HCT116 (cell line): ENCODE data around the gene SND1. TPM values are rescaled to one million over a fixed set of nuclear protein-coding genes. Genes with fewer than 3 reads are reported as not detected.

Experiments
- ATAC-seq: fragments of 200-7000 bp; cut with Tn5 transposase; 2 replicates; pipeline ENCODE4 v1.9.1; 2020; ENCODE audit warnings: mild to moderate bottlenecking, moderate library complexity
- BruUV-seq: library from RNA; stranded (reverse); fragments of 400-500 nt; replicated peaks from 2 replicates; lab custom pipeline; 2021; lab: Mats Ljungman, UMichigan
- CTCF ChIA-PET: fragments of 300-600 bp; sonication (Branson Sonifier 250); formaldehyde crosslinking; loops from one replicate; lab custom pipeline; 2021; ENCODE audit warnings: antibody characterized with exemption; lab: Charles Lee
- POLR2A ChIA-PET: fragments of 300-600, 350-600 bp; sonication (Branson Sonifier 250); formaldehyde crosslinking; loops from one replicate; lab custom pipeline; 2021; ENCODE audit warnings: antibody characterized with exemption; lab: Charles Lee
- RAD21 ChIA-PET, 2 experiments: fragments of 300-600 bp; sonication (Branson Sonifier 250); formaldehyde crosslinking; loops; one replicate each; lab custom pipeline; 2023; ENCODE audit warnings: low total read pairs in 2 of 2; ENCODE audit not compliant: uncharacterized antibody in 2 of 2, unreplicated experiment in 2 of 2, low non-redundant PET in 1 of 2; lab: Charles Lee
- DNase-seq: peaks from one replicate; pipeline ENCODE4 v3.0.0-alpha.2; 2010; ENCODE audit warnings: low read depth, low spot score
- H2AFZ ChIP-seq: fragments of 200-600 bp; shearing (Covaris generic), sonication (generic); 2 replicates; pipeline ENCODE4 v1.6.1; 2017; ENCODE audit warnings: low read depth, mixed run types, mixed read lengths, antibody characterized with exemption, low read length; ENCODE audit not compliant: poor library complexity, severe bottlenecking
- H3K27ac ChIP-seq: 2 replicates; pipeline ENCODE4 v1.5.1; 2012; ENCODE audit warnings: low read depth, low read length
- H3K27me3 ChIP-seq: fragments of 200-600 bp; sonication (generic); 2 replicates; pipeline ENCODE4 v1.6.1; 2016; ENCODE audit warnings: mixed run types, low read length, mixed read lengths; ENCODE audit not compliant: insufficient read depth
- H3K36me3 ChIP-seq, 2 experiments: fragments of 200-500 bp in 1 of 2; fragments of 200-600 bp in 1 of 2; sonication (Bioruptor generic) in 1 of 2; sonication (generic) in 1 of 2; 2 replicates each; pipeline versions ENCODE4 v1.5.1 to v1.6.1; 2014 to 2016; ENCODE audit warnings: low read length in 2 of 2, inconsistent platforms in 1 of 2, mixed read lengths in 1 of 2, mixed run types in 1 of 2; ENCODE audit not compliant: insufficient read depth in 2 of 2, control insufficient read depth in 1 of 2
- H3K4me1 ChIP-seq, 2 experiments: fragments of 200-600 bp in 1 of 2; sonication (generic) in 1 of 2; 2 replicates each; pipeline versions ENCODE4 v1.5.1 to v1.6.1; 2012 to 2017; ENCODE audit warnings: low read length in 2 of 2, inconsistent platforms in 1 of 2, mild to moderate bottlenecking in 1 of 2, mixed read lengths in 1 of 2, mixed run types in 1 of 2, moderate library complexity in 1 of 2; ENCODE audit not compliant: insufficient read depth in 2 of 2, control insufficient read depth in 1 of 2
- H3K4me2 ChIP-seq: fragments of 200-600 bp; sonication (generic); 2 replicates; pipeline ENCODE4 v1.6.1; 2017; ENCODE audit warnings: mixed run types, low read length, mixed read lengths
- H3K4me3 ChIP-seq, 2 experiments: fragments of 200-600 bp in 1 of 2; sonication (generic) in 1 of 2; replicated peaks in 1 of 2; 2 replicates each; pipeline ENCODE4 v1.5.1; 2011 to 2016; ENCODE audit warnings: low read length in 2 of 2, control low read depth in 1 of 2, low read depth in 1 of 2, mild to moderate bottlenecking in 1 of 2, mixed read lengths in 1 of 2, mixed run types in 1 of 2
- H3K79me2 ChIP-seq: fragments of 200-600 bp; sonication (generic); 2 replicates; pipeline ENCODE4 v1.6.1; 2017; ENCODE audit warnings: mild to moderate bottlenecking, mixed run types, low read length, moderate library complexity, mixed read lengths; ENCODE audit not compliant: insufficient read depth
- H3K9ac ChIP-seq: fragments of 200-600 bp; sonication (generic); 2 replicates; pipeline ENCODE4 v1.6.1; 2016; ENCODE audit warnings: low read length, mixed read lengths
- H3K9me2 ChIP-seq: fragments of 200-600 bp; sonication (generic), shearing (Covaris generic); 2 replicates; pipeline ENCODE4 v1.6.1; 2017; ENCODE audit warnings: mixed run types, mild to moderate bottlenecking, moderate library complexity; ENCODE audit not compliant: insufficient read depth
- H3K9me3 ChIP-seq, 2 experiments: fragments of 200-500 bp in 1 of 2; fragments of 200-600 bp in 1 of 2; sonication (Bioruptor generic) in 1 of 2; sonication (generic) in 1 of 2; 2 replicates each; pipeline ENCODE4 v1.6.1; 2014 to 2017; ENCODE audit warnings: low read length in 2 of 2, mixed read lengths in 2 of 2, inconsistent platforms in 1 of 2, low read depth in 1 of 2, mild to moderate bottlenecking in 1 of 2, mixed run types in 1 of 2, moderate library complexity in 1 of 2; ENCODE audit not compliant: control insufficient read depth in 1 of 2, insufficient read depth in 1 of 2
- H4K20me1 ChIP-seq: fragments of 200-600 bp; sonication (generic), shearing (Covaris generic); 2 replicates; pipeline ENCODE4 v1.6.1; 2017; ENCODE audit warnings: mixed run types, mild to moderate bottlenecking, moderate library complexity; ENCODE audit not compliant: insufficient read depth
- ATF3 ChIP-seq: IDR thresholded peaks from 2 replicates; pipeline ENCODE4 v1.6.1; 2012
- EGR1 ChIP-seq: IDR thresholded peaks from 2 replicates; pipeline ENCODE4 v1.6.1; 2012; ENCODE audit warnings: low read depth
- EZH2 ChIP-seq: fragments of 200-600 bp; sonication (generic); IDR thresholded peaks from 2 replicates; pipeline ENCODE4 v1.6.1; 2017; ENCODE audit warnings: antibody characterized with exemption, mixed run types
- EZH2phosphoT487 ChIP-seq: fragments of 200-600 bp; IDR thresholded peaks from 2 replicates; pipeline ENCODE4 v1.6.1; 2018; ENCODE audit warnings: antibody characterized with exemption, borderline replicate concordance
- FOSL1 ChIP-seq: IDR thresholded peaks from 2 replicates; pipeline ENCODE4 v1.6.1; 2012; ENCODE audit warnings: low read depth
- JUND ChIP-seq: IDR thresholded peaks from 2 replicates; pipeline ENCODE4 v1.6.1; 2012
- POLR2A ChIP-seq: IDR thresholded peaks from 2 replicates; pipeline ENCODE4 v1.7.0; 2011; ENCODE audit warnings: borderline replicate concordance; ENCODE audit not compliant: insufficient read depth, insufficient read length; ENCODE audit errors: extremely low read depth
- POLR2AphosphoS5 ChIP-seq: IDR thresholded peaks from 2 replicates; pipeline ENCODE4 v1.6.1; 2011; ENCODE audit warnings: mild to moderate bottlenecking, low read depth, low read length, moderate library complexity
- TCF7L2 ChIP-seq: IDR thresholded peaks from 2 replicates; pipeline ENCODE4 v1.7.0; 2011; ENCODE audit warnings: borderline replicate concordance, inconsistent platforms; ENCODE audit not compliant: insufficient read depth, insufficient read length; ENCODE audit errors: extremely low read depth
- YY1 ChIP-seq: IDR thresholded peaks from 2 replicates; pipeline ENCODE4 v1.6.1; 2011; ENCODE audit warnings: low read length, low read depth, moderate library complexity, mild to moderate bottlenecking; ENCODE audit not compliant: insufficient replicate concordance; ENCODE audit errors: extremely low read depth
- intact Hi-C: fragments of 100-400 bp; cut with micrococcal nuclease; formaldehyde crosslinking; loops from 2 replicates; pipeline ENCODE4 v1.10.0; 2022
- total RNA-seq: library from RNA; stranded (reverse); gene quantifications from one replicate; pipeline ENCODE4 v1.2.1, GENCODE V29; 2021; ENCODE audit not compliant: unreplicated experiment

SND1 gene
- total RNA-seq, 1 experiment from 2014 or later = 169 TPM

- no peak for TF ChIP-seq EZH2phosphoT487
- no peak for TF ChIP-seq JUND
- no peak for TF ChIP-seq EGR1
- TF ChIP-seq TCF7L2 = no peak
- no peak for TF ChIP-seq POLR2AphosphoS5
- no peak for TF ChIP-seq YY1
- TF ChIP-seq EZH2 = no peak
- no peak for TF ChIP-seq ATF3
Observed at GRCh38 chr7:128076196-128076795, 424.3 kb downstream of the SND1 start (continued).

- Histone ChIP-seq H3K36me3 (peaks cover 0 to 2% of the 10 kb centered on the region in 2 experiments; a peak in 1 of 4 replicates), H3K27ac (no peak overlapping the region), H4K20me1 (no peaks in the 10 kb centered on the region), H3K9me3 (no peaks in the 10 kb centered on the region), H3K4me3 (no peak overlapping the region), H2AFZ (no peak overlapping the region), H3K9me2 (no peaks in the 10 kb centered on the region), H3K4me2 (no peak overlapping the region), H3K27me3 (no peaks in the 10 kb centered on the region), H3K79me2 (no peaks in the 10 kb centered on the region), H3K4me1 (no peaks in the 10 kb centered on the region), H3K9ac (no peak overlapping the region)
- CTCF ChIA-PET = no interaction called here
- intact Hi-C loops = no loop called here
- DNase-seq = no peak
- POLR2A ChIA-PET = no interaction called here
- no peak for ATAC-seq
- TF ChIP-seq POLR2A = no peak
- TF ChIP-seq FOSL1 = no peak
- BruUV-seq = no TSS peak
- RAD21 ChIA-PET = no interaction called here
Observed at GRCh38 chr7:128076796-128077271, 424.8 kb downstream of the SND1 start.
